Tibial nerve (tissue), 3 donors: Measurements from ENCODE around the gene TMEM231.

Experiments
- POLR2A ChIP-seq, 2 donors: fragments of 450-650 bp; IDR thresholded peaks; one replicate each; pipeline ENCODE4 v1.6.1; 2017; ENCODE audit warnings: antibody characterized with exemption in 2 of 2, mild to moderate bottlenecking in 2 of 2, moderate library complexity in 2 of 2
- TF ChIP-seq, protein P1 (sequence below), 5 experiments: fragments of 200-600 bp in 3 of 5; fragments of 450-650 bp in 2 of 5; sonication (generic) in 3 of 5; IDR thresholded peaks; one replicate each; pipeline ENCODE4 v1.5.1; 2016 to 2019; ENCODE audit warnings: antibody characterized with exemption in 5 of 5, mild to moderate bottlenecking in 3 of 5, moderate library complexity in 2 of 5

- TF ChIP-seq, protein P1, sequence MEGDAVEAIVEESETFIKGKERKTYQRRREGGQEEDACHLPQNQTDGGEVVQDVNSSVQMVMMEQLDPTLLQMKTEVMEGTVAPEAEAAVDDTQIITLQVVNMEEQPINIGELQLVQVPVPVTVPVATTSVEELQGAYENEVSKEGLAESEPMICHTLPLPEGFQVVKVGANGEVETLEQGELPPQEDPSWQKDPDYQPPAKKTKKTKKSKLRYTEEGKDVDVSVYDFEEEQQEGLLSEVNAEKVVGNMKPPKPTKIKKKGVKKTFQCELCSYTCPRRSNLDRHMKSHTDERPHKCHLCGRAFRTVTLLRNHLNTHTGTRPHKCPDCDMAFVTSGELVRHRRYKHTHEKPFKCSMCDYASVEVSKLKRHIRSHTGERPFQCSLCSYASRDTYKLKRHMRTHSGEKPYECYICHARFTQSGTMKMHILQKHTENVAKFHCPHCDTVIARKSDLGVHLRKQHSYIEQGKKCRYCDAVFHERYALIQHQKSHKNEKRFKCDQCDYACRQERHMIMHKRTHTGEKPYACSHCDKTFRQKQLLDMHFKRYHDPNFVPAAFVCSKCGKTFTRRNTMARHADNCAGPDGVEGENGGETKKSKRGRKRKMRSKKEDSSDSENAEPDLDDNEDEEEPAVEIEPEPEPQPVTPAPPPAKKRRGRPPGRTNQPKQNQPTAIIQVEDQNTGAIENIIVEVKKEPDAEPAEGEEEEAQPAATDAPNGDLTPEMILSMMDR (IDR thresholded peaks at IDR 0.05) = no peak
- no peak for TF ChIP-seq POLR2A (IDR thresholded peaks at IDR 0.05)
Measured at GRCh38 chr16:75534560-75535205, 21.4 kb downstream of the TMEM231 start.
